ENCODE measurements around the gene TSPO.

TSPO gene

DNA sequence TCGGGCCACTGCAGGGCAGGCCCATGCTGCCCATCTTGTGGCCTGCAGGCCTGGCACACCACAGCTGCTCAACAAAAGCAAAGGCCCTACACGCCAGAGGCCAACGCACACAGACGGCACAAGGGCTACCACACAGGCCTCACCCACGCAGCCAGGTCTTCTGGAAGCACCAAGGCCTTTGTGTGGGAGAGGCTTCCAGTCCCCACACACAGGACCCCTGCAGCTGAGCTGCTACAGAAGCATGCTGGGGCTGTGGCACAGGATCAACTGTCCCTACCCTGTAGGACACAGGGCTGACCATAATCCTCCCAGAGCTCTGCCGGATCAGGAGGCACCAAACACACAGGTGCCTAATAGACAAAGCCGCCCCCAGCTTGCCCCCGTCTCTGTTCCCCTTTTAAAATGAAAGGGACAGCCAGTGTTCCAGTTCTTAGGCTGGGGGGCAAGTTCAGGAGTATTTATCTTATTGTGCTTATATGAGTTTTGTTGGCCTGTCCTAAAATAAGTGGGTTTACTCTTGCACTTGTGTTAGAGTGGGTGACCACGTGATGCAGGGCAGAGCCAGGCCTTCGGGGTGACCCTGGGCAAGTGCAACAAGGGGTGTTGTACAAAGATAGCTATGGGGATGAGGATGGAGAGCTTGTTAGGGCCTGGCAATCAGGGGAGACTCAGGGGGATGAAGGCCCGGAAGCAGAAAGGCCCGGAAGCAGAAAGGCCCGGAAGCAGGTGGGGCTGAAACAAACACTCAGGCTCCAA is 30.1 kb downstream of the TSPO start:
- no peak for DNase-seq

GRCh38 chr22:43182118-43182517 is 30.8 kb downstream of the TSPO start:
- DNase-seq, result no peak

DNA sequence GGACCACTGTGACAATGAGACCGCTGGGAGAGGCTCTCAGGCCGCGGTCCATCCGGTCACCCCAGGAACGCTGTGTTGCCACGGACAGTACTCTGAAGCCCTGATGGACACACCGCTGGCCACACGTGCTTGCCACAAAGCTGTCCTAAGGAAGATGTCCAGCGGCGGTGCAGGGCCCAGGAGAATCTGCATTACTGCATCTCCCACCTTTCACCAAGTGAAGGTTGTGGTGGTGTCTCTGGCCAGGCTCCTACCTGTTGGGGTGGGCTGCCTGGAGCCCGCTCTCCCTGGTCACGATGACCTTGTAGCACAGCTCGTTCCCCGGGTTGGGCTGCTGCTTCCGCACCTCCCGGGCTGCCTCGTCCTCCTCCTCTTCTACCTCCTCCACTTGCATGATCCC is 31.4 kb downstream of the TSPO start:
- DNase-seq, result no peak

GRCh38 chr22:43183496-43184277 is 32.3 kb downstream of the TSPO start:
- no peak for DNase-seq

DNA sequence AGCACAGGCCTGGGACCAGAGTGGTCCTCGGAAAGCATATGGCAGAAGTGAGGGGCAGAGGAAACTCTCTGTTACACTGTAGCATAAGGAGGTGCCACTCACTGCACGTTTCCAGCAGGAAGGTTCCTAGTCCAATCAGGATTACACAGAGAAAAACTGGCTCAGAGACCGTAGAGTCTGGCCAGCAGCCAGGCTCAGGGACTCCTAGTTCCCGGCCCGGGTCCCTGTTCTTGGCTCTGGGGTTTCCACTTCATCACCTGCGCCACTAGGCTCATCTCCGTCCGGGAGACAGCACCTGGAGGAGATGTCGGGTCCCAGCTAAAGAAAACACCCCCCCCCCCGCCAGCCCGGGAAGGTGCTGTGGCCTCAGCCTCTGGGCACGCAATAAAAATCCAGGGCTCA is 34.5 kb downstream of the TSPO start:
- peak; percentile 60 for DNase-seq

DNA sequence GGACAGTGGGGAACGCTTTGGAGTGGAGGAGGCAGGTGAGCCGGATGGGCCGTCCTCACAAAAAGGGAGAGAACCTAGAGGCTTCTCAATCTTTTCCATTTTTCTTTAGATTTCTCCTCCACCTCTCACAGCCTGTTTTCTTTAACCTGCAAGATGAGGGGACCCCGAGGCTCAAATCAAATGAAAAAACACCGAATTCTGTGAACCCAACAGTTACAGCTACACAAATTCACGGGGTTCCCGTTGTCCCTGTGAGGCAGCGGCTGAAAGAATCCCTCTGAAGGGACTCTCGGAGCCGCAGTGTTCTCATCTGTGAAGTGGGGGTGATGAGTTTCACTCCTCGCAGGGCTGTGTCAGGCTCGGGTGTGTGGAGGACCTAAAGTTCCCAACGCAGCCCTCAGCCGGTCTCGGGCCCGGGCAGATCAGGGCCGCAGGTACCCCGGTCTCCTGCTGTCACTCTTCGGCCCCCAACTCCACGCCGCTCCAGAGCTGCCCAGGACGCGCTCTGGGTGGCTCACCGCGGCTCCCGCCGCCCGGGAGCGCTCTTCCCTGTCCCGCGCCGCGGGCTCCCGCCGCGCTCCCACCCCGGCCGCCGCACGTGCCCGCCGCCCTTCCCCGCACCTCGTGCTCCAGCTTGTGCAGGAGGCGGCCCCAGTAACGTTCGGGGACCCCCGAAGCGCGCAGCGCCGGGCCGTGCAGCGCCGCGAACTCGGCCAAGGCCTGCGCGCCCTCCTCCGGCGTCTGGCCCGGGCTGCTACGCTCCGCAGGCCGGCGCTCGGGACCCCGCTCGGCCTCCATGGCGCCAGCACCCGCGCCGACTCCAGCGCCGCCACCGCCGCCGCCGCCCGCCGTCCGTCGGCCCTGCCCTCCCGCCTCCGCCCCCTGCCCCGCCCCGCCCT is 35.2 kb downstream of the TSPO start, which contains the start of gene TTLL12:
TSS of gene TTLL12 (minus strand) at position 863 of the 899 bp plus-strand sequence. CDS start at position 798, 65 bp downstream.
- peak; percentile 74 for DNase-seq

DNA sequence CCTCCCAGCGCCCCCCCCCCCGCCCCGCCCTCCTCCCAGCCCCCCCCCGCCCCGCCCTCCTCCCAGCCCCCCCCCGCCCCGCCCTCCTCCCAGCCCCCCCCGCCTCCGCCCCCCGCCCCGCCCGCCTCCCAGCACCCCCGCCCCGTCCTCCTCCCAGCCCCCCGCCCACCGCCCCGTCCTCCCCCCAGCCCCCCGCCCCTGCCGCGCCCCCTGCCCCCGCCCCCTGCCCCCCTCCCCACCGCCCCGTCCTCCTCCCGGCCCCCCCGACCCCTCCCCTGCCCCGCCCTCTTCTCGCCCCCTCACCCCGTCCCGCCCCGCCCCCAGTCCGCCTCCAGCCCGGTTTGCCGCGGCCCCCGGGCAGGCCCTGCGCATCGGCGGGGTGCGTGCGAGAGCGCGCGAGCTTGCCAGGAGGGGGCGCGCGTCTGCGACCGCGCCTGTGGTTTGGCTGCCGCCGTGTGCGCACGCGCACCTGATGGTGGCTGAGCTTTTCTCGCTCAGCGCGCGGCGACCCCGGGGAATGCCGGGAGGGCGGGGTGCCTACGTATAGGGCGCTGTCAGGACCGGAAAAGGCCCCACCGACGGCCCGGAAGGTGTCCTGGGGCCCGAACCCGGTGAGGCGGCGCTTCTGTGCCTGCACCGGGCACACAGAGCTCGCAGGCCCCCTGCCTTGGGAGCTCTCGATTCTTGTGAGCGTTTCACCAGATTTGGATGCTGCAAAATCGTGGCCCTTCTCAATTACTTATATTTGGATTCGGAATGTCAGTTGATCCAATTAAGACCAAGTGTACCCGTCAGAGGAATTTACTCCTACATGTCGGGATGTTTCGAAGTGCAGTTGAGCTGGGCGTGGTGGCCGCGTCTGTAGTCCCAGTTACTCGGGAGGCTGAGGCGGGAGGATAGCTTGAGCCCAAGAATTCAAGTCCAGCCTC is 36.1 kb downstream of the TSPO start:
- DNase-seq, result peak; percentile 97

DNA sequence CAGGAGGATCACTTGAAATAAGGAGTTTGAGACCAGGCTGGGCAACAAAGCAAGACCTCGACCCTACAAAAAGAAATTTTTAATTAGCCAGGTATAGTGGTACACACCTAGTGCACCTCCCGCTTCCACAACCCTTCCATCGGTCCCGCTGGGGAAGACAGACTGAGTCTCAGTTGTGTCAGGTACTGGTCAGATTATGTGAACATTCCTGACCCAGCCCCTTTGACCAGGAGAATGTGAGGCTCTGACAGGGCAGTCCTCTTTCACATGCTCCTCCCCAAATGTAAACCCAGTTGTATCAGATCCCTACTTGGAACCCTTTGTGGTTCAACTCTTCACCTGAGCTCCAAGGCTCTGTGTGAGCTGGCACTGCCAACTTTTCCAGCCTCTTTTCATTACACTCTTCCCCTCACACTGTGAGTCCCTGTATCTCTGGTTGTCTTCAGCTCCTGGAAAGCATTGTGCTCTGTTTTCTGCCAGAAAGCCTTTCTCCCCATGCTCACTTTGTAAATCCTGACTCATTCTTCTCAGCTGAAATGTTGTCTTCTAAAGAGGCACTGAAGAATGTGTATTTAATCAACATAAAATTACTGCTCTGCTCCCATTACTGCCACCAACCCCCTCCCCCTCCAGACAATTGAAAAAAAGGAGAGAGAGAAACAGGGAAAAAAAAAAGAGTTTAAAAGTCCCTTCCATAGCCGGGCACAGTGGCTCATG is 37.6 kb downstream of the TSPO start:
- no peak for DNase-seq

DNA sequence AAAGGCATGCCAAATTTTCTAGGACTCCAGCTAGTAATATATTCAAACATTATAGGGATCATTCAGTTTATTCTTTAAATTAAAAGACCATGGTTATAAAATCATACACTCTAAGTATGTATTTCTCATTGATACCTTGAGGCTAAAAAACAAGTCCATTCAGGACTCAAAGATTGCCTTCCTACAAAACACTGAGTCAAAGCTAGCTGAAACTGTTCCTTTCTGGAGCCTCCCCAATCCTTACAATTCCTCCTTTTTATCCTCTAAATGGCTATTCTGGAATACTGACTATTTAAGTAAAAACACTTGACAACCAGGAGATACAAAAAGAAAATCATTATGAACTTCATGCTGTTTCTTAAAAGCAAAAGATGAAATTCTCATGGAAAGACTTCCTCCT is 40.5 kb downstream of the TSPO start:
- DNase-seq, result no peak

DNA sequence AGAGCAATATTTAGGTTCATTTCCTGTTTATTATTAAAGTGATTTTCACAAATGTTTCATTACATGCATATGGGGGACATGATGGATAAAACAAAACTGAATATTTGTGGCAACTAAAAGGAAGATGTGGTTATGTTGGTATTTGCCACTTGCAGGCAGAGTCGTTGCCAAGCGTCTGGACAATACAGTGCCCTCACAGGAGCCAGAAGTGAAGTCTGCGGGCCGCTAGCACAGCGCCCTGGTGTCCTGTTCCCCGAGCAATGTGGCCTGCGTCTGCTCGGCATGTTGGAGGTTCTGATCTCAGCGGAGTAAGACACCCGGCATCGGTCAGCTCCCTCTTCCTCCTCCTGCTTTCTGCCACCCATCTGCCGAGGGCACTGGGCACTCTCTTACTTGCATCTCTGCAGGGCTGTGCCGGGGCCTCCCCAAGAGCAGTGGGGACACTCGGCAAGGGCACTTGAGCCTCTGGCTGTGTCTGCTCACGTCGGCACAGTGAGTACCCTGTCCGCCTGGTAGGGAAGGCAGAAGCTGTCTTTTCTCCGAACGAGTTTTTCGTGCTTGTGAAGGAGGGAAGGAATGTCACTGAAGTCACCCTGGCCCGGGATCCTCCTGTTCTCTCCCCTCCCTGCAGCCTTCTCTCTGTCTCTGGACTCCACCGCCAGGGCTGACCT is 46.0 kb downstream of the TSPO start:
- no peak for DNase-seq

DNA sequence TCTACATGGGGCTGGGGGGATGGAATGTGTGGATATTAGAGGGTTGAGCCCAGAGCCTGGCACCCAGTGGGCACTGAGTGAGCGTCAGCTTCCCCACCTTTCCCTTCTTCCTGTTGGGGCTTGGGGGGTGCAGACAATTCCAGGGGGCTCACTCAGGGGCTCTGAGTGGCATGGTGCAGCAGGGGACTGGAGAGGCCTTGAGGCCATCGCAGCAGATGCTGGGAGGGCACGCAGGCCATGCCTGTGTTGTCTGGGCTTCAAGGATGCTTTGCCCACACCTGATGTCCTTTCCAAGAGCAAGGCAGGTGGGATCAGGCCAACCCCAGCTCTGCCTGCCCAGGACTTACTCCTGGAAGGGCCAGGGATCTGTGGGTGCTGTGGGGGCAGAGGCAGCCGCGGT is 46.8 kb downstream of the TSPO start:
- DNase-seq, result no peak

- no peak for DNase-seq
These were observed 47.6 kb downstream of the TSPO start for GRCh38 chr22:43198936-43199335.

- DNase-seq, result no peak
These were observed 48.2 kb downstream of the TSPO start for GRCh38 chr22:43199541-43199940.

DNA sequence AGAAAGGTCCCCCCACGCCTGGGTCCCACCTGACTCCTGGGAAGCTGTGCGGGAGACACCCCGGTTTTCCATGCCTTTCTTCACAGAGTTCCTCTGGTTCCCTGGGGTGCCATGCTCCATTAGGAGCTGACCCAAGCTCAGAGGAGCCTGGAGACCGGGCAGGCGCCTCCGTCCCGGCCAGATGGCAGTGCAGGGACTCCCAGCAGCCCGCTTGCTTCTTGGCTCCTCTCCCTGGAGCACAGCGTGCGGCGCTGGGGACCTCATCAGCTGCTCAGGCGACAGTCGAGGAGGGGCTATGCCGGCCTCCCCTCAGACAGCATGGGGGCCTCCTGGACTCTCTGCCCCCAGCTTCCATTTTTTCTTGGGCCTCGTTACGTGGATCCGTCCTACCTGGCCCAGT is 48.7 kb downstream of the TSPO start:
- DNase-seq, result no peak

DNA sequence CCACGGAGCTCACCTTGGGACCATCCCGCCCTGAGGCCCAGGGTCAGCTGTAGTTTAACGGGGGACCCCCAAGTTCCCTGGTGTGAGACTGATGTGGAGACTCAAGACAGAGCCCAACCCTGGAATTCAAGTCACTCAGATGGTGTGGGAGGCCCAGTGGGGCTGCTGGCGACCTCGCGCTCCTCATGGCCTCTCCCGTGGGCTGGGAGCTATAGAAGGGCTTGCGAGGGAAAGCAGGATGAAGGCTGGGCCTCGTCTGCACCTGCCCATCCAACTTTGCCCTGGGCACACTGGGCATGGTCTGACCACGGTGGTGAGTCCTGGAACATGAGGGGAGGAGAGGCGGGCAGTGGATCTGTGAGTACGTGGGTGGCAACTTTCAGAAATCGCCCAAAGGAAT is 49.2 kb downstream of the TSPO start:
- DNase-seq, result no peak

- no peak for DNase-seq
These were observed 50.3 kb downstream of the TSPO start for GRCh38 chr22:43201486-43202219.

DNA sequence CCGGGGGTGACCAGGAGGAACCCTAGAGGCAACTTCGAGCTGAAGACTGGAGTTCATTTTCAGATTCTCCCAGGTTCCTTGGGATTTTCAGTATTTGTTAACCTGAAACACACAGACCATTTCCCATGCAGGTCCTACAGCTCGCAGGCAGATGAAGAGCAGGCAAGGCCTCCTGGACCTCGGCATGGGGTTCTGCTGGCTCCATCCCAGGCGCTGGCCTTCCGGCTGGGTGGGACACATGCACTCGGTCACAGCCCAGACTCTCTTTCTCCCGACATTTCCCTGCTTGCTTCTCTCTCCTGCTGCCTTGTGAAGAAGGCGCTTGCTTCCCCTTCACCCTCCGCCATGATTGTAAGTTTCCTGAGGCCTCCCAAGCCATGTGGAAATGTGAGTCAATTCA is 51.0 kb downstream of the TSPO start:
- no peak for DNase-seq

DNA sequence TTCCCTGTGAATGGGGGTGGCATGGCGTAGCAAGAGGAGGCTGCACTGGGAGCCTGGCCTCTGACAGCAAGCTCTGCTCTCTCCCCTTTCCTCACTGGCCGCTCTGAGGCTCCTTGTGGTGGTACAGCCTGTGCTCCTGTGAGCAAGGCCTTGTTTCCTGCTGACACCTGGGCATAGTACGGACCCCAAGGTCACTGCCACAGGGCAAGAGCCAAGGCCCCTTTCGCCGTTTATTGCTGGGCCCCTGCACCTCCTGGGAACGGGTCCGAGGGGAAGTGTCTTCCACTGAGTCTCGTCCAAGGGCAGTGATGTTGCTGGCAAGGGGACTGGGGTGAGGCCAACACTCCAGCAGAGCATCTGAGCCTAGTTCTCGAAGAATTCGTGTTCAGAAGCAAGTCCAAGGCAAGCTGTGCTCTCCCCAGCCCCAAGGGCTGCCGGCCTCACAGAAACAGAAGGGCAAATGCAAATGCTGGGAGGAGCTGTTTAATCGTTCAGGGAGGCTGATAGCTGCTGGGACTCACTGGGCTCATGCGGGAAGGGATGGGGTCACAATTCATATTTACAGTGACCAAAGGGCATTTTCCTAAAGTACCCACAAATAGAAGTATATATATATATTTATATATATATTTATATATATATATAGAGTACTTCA is 51.5 kb downstream of the TSPO start:
- DNase-seq, result no peak

GRCh38 chr22:43203471-43203981 is 52.2 kb downstream of the TSPO start:
- no peak for DNase-seq

Measured in left hindlimb (tissue), 1 donor.